ENCODE measurements around the gene ZNRF1. TPM values are rescaled to one million over a fixed set of nuclear protein-coding genes. Genes with fewer than 3 reads are reported as not detected.

The ZNRF1 gene
- total and polyA plus RNA-seq, 2 of the 13 experiments (the other 11 are each of a cell fraction or from before 2014, with no cell fraction given), result 43.9 to 58.7 TPM

DNA sequence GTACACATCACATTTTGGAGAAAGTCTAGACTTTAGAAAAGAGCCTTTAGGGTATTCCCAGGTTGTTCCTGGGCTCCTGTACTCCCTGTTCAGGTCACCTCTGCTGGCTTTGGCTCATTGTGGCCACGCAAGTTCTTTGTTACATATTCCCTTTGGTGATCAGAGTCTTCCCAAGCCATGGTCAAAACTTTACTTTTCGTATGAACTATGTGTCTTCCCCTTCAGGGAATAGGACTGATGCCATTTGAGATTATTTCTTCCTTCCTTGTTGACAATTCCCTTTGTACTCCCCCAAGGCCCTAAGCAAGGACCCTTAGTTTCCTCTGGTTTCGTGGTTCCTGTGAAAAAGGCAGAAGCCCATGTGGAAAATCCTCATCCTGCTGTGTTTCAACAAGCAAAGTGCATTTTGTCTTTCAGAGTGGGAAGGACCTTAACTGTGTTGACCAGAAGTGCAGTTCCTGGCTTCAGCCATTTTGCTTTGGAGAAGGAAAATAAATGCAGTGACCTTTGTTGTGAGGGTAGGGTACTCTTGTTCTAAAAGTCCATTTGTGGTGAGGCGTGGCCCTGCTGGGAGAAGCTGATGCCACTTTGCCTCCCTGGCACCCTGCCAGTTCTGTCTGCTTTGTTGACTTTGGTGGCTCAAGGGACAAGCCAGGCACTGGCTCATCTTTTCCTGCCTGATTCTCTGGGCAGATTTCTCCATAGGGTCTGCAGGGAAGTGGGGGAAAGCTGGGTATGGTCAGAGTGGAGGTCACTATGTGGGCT, 55.1 kb downstream of the ZNRF1 start (continued):
- TF ChIP-seq TFAP4 (IDR thresholded peaks at IDR 0.05; ENCODE audit: borderline replicate concordance, low read depth) (peak; percentile 36; the same call in 1 of the 2 replicates), ZNF816 (CRISPR knock-in tag; IDR thresholded peaks at IDR 0.05; ENCODE audit: borderline replicate concordance) (no peak), ZNF20 (CRISPR knock-in tag; IDR thresholded peaks at IDR 0.05) (no peak), ZNF674 (CRISPR knock-in tag; IDR thresholded peaks at IDR 0.05; ENCODE audit: low read depth) (no peak), HNRNPH1 (optimal IDR thresholded peaks at IDR 0.05; ENCODE audit: low read depth, low read length) (no peak), POGZ (CRISPR knock-in tag; IDR thresholded peaks at IDR 0.05) (peak; percentile 78), RAD21 (CRISPR knock-in tag; IDR thresholded peaks at IDR 0.05) (no peak), GRHL1 (CRISPR knock-in tag; conservative IDR thresholded peaks at IDR 0.05) (no peak), TFE3 (CRISPR knock-in tag; IDR thresholded peaks at IDR 0.05) (0 out of 2 replicates have a peak, but pooled peaks have one; percentile 22), KAT8 (CRISPR knock-in tag; IDR thresholded peaks at IDR 0.05) (peak; percentile 73), ZNF253 (CRISPR knock-in tag; IDR thresholded peaks at IDR 0.05; ENCODE audit: borderline replicate concordance) (no peak), TERF1 (CRISPR knock-in tag; IDR thresholded peaks at IDR 0.05) (no peak), FOXA1 (IDR thresholded peaks at IDR 0.05) (peak; percentile 50; the same call in 1 of the 2 replicates), FOXA1 (CRISPR knock-in tag; IDR thresholded peaks at IDR 0.05) (peak; percentile 95), ZKSCAN8 (CRISPR knock-in tag; IDR thresholded peaks at IDR 0.05; ENCODE audit: borderline replicate concordance) (peak; percentile 49; the same call in 1 of the 2 replicates), NFE2L2 (IDR thresholded peaks at IDR 0.05; ENCODE audit: low read length) (no peak)
- TF ChIP-seq, protein P1, sequence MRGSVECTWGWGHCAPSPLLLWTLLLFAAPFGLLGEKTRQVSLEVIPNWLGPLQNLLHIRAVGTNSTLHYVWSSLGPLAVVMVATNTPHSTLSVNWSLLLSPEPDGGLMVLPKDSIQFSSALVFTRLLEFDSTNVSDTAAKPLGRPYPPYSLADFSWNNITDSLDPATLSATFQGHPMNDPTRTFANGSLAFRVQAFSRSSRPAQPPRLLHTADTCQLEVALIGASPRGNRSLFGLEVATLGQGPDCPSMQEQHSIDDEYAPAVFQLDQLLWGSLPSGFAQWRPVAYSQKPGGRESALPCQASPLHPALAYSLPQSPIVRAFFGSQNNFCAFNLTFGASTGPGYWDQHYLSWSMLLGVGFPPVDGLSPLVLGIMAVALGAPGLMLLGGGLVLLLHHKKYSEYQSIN (CRISPR knock-in tag; IDR thresholded peaks at IDR 0.05; ENCODE audit: borderline replicate concordance), result no peak
- TF ChIP-seq, protein P2, sequence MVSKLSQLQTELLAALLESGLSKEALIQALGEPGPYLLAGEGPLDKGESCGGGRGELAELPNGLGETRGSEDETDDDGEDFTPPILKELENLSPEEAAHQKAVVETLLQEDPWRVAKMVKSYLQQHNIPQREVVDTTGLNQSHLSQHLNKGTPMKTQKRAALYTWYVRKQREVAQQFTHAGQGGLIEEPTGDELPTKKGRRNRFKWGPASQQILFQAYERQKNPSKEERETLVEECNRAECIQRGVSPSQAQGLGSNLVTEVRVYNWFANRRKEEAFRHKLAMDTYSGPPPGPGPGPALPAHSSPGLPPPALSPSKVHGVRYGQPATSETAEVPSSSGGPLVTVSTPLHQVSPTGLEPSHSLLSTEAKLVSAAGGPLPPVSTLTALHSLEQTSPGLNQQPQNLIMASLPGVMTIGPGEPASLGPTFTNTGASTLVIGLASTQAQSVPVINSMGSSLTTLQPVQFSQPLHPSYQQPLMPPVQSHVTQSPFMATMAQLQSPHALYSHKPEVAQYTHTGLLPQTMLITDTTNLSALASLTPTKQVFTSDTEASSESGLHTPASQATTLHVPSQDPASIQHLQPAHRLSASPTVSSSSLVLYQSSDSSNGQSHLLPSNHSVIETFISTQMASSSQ (IDR thresholded peaks at IDR 0.05; ENCODE audit: low read depth), result no peak
- TF ChIP-seq, protein P2 (CRISPR knock-in tag; IDR thresholded peaks at IDR 0.05; ENCODE audit: borderline replicate concordance), result no peak

All from HepG2 (cell line).